Body of pancreas (tissue), 4 donors: ENCODE results near the gene PLIN4. TPM values are rescaled to one million over a fixed set of nuclear protein-coding genes. Genes with fewer than 3 reads are reported as not detected.

ENCODE experiments used
- ATAC-seq: fragments of 150-250 bp; one replicate; pipeline ENCODE4 v1.9.1; 2016
- DNase-seq, 4 donors: peaks; one replicate each; pipeline ENCODE4 v3.0.0-alpha.2; 2019
- H3K27ac ChIP-seq, 4 donors: fragments of 200-600 bp; sonication (generic); 1 replicate in 3 of 4; 2 replicates in 1 of 4; pipeline versions ENCODE4 v1.5.1 to v1.6.1; 2016 to 2019; ENCODE audit warnings: mild to moderate bottlenecking in 1 of 4, mixed read lengths in 1 of 4, moderate library complexity in 1 of 4
- H3K27me3 ChIP-seq, 2 donors: fragments of 200-600 bp; sonication (generic); one replicate each; pipeline ENCODE4 v1.6.0; 2016; ENCODE audit warnings: mild to moderate bottlenecking in 1 of 2
- H3K36me3 ChIP-seq, 2 donors: fragments of 200-600 bp; sonication (generic); replicated peaks in 1 of 2; 2 replicates each; pipeline ENCODE4 v1.5.1; 2016; ENCODE audit warnings: low read depth in 2 of 2; ENCODE audit not compliant: insufficient read depth in 1 of 2
- H3K4me1 ChIP-seq: fragments of 200-600 bp; sonication (generic); one replicate; pipeline ENCODE4 v1.6.0; 2016
- H3K4me3 ChIP-seq, 2 donors: fragments of 200-600 bp; sonication (generic); 1 replicate in 1 of 2; 2 replicates in 1 of 2; pipeline ENCODE4 v1.5.1; 2016 to 2019
- H3K9me3 ChIP-seq, 3 donors: fragments of 200-600 bp; sonication (generic); 1 replicate in 2 of 3; 2 replicates in 1 of 3; pipeline ENCODE4 v1.5.1; 2016
- CTCF ChIP-seq, 7 experiments: fragments of 450-650 bp in 4 of 7; fragments of 200-600 bp in 3 of 7; sonication (generic) in 3 of 7; IDR thresholded peaks; one replicate each; pipeline ENCODE4 v1.5.1; 2016 to 2019; ENCODE audit warnings: antibody characterized with exemption in 7 of 7
- POLR2A ChIP-seq, 3 donors: fragments of 450-650 bp; IDR thresholded peaks; one replicate each; pipeline ENCODE4 v1.6.1; 2016; ENCODE audit warnings: antibody characterized with exemption in 3 of 3, mild to moderate bottlenecking in 2 of 3
- WGBS, 2 donors: methylation state at CpG; one replicate each; pipeline ENCODE4 v1.1.5; 2017; 5-methylcytosine and 5-hydroxymethylcytosine counted together
- intact Hi-C: fragments of 100-400 bp; cut with DNase I; formaldehyde crosslinking; loops from one replicate; pipeline ENCODE4 v1.15.1; 2023
- total RNA-seq, 2 donors: library from RNA; depleted of rRNA; stranded (reverse); fragments of >200 nt; gene quantifications; one replicate each; pipeline ENCODE4 v1.1.0, GENCODE V29; 2016

Gene PLIN4
- total RNA-seq, 2 donors from 2014 or later: 18.9 to 125 TPM

- no peak for DNase-seq
- H3K9me3 ChIP-seq: no peaks in the 10 kb centered on the region
- intact Hi-C loops: no loop called here
- TF ChIP-seq POLR2A (IDR thresholded peaks at IDR 0.05) (no peak), CTCF (IDR thresholded peaks at IDR 0.05) (no peak)
- no peak overlapping the region for H3K4me3 ChIP-seq
- no peaks in the 10 kb centered on the region for H3K27me3 ChIP-seq
- H3K36me3 ChIP-seq: no peaks in the 10 kb centered on the region
- WGBS, 2 donors: 87 to 97% methylated on average over 12 of the region's 12 CpGs
- no peak for ATAC-seq
- H3K27ac ChIP-seq: no peak overlapping the region
- no peaks in the 10 kb centered on the region for H3K4me1 ChIP-seq
Observed at GRCh38 chr19:4507150-4507452, 11.2 kb downstream of the PLIN4 start.

- Histone ChIP-seq H3K27me3 (no peaks in the 10 kb centered on the region), H3K4me3 (no peak overlapping the region), H3K9me3 (no peaks in the 10 kb centered on the region), H3K27ac (no peak overlapping the region), H3K4me1 (no peaks in the 10 kb centered on the region), H3K36me3 (peaks cover 0 to under 1% of the 10 kb centered on the region in 2 donors)
- DNase-seq: no peak
- no peak for TF ChIP-seq POLR2A (IDR thresholded peaks at IDR 0.05)
- TF ChIP-seq CTCF (IDR thresholded peaks at IDR 0.05): no peak
- WGBS, 2 donors: 89 to 94% methylated on average over 16 to 17 of the region's 17 CpGs
- intact Hi-C loops: no loop called here
- ATAC-seq: no peak
Observed at GRCh38 chr19:4506449-4507149, 11.7 kb downstream of the PLIN4 start.

- Histone ChIP-seq H3K4me1 (no peaks in the 10 kb centered on the region), H3K4me3 (no peak overlapping the region), H3K27me3 (no peaks in the 10 kb centered on the region), H3K27ac (no peak overlapping the region), H3K9me3 (no peaks in the 10 kb centered on the region), H3K36me3 (peaks cover 0 to 2% of the 10 kb centered on the region in 2 donors)
- 94 to 95% methylated on average over 30 to 34 of the region's 34 CpGs for WGBS, 2 donors
- TF ChIP-seq CTCF (IDR thresholded peaks at IDR 0.05) (no peak), POLR2A (IDR thresholded peaks at IDR 0.05) (no peak)
- ATAC-seq (no peak), DNase-seq (no peak)
- intact Hi-C loops: no loop called here
Observed at GRCh38 chr19:4505570-4506448, 12.5 kb downstream of the PLIN4 start.

GRCh38 chr19:4504891-4505569, 13.3 kb downstream of the PLIN4 start:
- intact Hi-C loops: no loop called here
- 83 to 96% methylated on average over 8 to 15 of the region's 15 CpGs for WGBS, 2 donors
- H3K4me3 ChIP-seq: no peak overlapping the region
- H3K9me3 ChIP-seq: no peaks in the 10 kb centered on the region
- DNase-seq (no peak), ATAC-seq (no peak)
- peaks cover 0 to 2% of the 10 kb centered on the region in 2 donors for H3K36me3 ChIP-seq
- no peaks in the 10 kb centered on the region for H3K27me3 ChIP-seq
- no peak for TF ChIP-seq POLR2A (IDR thresholded peaks at IDR 0.05)
- TF ChIP-seq CTCF (IDR thresholded peaks at IDR 0.05): no peak
- no peak overlapping the region for H3K27ac ChIP-seq
- no peaks in the 10 kb centered on the region for H3K4me1 ChIP-seq
